Measurements from ENCODE around the gene ZBTB38.
A peak's percentile ranks its signal among the peaks of the same experiment; 100 is the strongest.

The ZBTB38 gene

DNA sequence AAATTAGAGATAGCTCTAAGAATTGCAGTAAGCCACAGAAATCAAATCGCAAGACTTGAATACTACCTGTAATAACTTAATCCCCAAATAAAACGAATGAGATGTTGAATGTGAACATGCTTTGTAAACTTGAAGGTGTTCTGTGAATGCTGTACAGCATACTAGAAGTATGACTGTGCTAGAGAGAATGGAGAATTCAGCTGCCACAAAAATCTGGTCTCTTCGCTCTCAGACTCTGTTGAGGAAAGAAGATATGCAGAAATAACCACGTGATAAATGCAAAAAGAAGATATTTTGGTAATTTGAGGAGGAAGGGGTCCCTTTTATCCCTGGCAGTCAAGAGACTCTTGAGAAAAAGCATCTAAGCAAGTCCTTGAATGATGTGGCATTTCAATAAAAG lies 37.3 kb downstream of the ZBTB38 start:
- no peak for DNase-seq (ENCODE audit: low read depth)

- DNase-seq (ENCODE audit: low read depth) = no peak
These were observed 38.0 kb downstream of the ZBTB38 start for GRCh38 chr3:141406265-141406664.

DNA sequence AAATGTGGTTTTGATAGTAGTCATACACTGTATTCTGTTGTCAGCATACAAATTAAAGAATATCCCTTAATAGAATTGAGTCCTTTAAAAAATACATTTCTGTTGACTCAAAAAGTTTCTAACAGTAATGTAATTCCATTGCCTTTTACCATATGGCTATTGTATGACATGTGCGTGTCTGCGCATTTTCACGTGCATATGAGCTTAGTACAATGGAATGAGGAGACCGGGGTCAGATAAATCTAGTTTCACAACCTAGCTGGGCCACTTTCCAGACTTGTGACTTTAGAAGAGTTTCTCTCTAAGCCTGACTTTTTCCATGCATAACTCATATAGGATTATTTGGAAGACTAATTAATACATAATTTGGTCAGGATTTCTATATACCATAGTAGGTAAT lies 38.7 kb downstream of the ZBTB38 start:
- no peak for DNase-seq (ENCODE audit: low read depth)

- DNase-seq (ENCODE audit: low read depth) = no peak
These were observed 39.5 kb downstream of the ZBTB38 start for GRCh38 chr3:141407825-141408224.

- no peak for DNase-seq (ENCODE audit: low read depth)
These were observed 40.3 kb downstream of the ZBTB38 start for GRCh38 chr3:141408596-141408995.

- DNase-seq (ENCODE audit: low read depth) = no peak
These were observed 41.6 kb downstream of the ZBTB38 start for GRCh38 chr3:141409940-141410241.

DNA sequence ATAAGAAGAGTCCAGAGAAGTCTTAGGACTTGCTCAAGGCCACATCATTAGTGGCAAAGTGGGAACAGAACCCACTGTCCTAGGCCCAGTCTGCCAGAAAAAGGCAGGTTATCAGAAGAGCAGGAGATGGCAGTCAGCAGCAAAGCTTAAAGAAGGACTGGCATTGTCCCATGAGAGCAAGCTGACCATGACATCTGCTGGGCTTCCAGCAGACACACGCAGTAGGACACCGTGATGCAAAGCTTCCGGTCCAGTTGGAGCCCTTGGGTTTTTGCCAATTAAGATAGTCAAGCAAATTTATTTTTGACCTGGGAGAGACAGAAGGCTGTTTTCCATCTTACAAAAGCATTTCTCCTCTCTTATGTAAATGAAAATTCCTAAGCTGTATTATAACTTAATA lies 42.1 kb downstream of the ZBTB38 start:
- no peak for DNase-seq (ENCODE audit: low read depth)

DNA sequence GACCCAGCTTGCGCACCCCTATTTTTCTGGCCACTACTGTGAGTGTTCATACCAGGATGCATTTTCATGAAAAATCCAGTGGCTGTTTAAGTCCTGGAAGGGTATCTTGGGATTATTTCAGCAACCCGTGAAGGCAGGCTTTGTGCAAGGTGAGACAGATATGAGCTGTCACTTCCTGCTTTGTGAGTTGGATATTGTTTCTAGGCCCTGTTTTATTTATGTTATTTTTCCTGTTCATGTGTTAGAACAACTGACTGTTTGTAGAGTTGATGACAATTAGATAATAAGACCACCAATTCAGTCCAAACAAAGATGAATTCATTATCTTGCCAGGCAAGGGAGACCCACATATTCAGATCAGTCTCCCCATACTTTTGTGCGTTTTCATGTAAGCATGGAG lies 42.5 kb downstream of the ZBTB38 start:
- DNase-seq (ENCODE audit: low read depth) = no peak

DNA sequence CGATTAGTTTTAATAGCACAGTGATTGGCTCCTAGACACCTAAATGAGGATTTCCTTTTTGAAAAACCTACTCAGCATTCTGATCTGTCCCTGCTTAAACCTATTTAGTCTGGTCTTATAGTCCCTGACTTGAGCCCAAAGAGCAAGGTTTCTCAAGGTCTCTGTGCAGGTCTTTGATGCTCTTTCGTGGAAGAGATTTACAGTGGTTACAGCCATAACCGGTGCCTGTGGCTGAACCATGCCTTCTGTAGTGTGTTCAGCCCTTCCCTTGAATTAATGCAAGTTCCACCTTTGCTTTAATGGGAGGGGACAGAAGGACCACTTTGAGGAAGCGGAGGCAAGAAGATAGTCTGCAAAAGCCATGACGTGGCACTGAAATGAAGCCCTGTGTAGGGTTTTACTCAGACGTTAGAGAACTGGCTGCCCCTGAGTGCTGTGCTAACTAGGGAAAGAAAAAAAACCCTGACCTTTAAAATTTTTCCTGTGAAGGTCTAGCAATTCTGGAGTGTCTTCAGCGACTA lies 43.0 kb downstream of the ZBTB38 start:
- DNase-seq (ENCODE audit: low read depth) = peak; percentile 20

GRCh38 chr3:141412087-141412935 lies 44.0 kb downstream of the ZBTB38 start:
- DNase-seq (ENCODE audit: low read depth) = peak; percentile 16

DNA sequence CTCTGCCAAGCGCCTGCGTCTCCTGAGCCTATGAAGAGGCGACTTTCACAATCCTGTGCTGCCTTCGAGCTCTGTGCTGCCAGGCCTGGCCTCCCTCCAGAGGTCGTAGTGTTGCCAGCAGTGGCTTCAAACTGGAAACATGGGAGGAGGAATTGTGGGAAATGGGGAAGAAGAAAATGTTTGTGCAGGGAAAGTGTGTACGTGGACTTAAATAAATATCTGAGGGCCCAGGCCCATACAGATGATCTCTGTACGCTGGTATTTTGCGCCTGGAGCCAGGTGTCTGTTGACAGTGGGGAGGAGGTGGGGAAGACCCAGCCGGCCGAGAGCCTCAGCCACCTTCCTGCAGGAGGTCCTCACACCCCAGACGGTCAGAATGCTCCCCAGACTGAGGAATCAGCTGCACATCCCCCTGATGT lies 44.6 kb downstream of the ZBTB38 start:
- no peak for DNase-seq (ENCODE audit: low read depth)

DNA sequence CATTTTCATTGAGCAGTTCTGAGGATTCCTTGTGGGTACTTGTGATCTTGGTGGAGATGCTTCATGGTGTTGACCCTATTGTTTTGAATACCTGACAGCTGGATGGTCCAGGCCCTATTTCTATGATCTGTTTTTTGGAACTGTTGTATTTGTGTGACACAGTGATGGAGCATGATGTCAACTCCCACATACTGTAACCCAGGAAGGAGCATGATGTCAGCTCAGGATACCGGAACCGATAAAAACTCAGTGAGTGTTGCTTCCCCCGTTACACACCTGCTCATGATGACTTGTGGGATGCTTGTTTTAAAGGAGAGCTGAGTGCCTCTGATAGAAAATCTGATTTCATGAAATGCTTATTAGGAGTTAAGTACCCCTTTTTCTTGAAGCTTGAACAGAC lies 45.1 kb downstream of the ZBTB38 start:
- DNase-seq (ENCODE audit: low read depth) = no peak

DNA sequence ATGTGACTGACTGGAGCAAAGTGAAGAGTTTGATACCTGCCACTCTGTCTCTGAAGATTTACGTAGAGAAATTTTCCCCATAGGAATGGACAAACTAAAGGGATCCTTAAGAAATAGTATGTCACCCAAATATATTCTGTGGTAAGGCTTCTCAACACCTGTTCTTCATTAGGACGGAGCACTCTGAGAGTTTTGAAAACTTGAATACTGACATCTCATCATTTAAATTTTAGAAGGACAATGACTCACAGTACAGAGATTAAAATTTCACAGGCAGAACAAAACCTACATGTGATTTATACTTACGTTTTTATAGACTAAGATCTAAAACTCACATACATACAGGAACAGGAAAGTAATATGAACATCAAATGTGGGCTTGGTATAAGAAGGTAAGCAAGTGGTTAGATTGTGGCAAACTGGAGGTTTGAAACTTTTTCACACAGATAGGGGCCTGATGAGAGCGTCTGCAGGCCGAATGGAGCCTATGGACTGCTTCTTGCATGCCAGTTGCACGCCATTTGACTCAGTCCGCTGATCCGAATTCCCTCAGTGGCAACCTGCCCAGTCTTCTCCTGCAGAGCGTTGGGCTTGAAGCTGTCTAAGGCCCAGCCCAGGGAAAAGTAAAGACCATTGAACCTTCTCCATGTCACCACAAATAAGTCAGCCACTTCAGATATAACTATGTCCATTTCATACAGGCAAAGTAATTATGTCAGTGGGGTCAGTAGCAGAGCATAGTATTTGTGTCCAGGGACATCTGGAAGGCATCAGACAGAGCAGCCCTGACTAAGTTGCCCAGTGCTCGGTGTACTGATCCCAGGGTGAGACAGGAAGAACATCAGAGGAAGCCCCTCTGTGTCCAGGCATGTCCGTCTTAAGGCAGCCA lies 45.7 kb downstream of the ZBTB38 start:
- no peak for DNase-seq (ENCODE audit: low read depth)

DNA sequence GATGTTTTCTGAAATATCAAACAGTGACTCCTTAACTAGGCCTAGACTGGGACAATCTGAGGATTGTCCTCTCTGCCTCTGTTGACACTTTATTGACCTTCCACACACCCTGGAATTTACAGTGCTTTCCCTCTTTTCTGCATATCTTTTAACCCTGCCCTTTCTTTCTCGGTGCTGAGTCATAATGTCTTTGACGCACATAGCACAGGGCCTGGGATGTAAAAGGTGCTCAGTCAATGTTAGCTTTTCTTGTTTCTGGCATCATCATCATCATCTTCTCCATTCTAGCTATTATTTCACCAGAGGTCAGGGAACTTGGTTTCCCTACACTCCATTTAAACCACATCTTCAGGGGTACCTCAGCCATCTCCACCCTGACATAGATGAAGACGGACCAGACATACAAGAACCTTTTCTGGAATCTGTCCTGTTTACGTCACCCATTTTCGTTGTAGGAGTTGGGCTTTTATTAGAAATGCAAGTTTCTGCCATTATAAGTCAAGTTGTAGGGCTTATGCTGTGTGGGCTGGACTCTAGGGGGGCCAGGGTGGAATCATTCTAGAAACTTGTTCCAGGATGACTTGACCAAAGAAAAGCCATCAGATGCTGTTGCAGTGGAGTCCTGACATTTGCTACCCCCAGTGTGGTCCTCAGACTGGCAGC lies 46.6 kb downstream of the ZBTB38 start:
- DNase-seq (ENCODE audit: low read depth) = no peak

DNA sequence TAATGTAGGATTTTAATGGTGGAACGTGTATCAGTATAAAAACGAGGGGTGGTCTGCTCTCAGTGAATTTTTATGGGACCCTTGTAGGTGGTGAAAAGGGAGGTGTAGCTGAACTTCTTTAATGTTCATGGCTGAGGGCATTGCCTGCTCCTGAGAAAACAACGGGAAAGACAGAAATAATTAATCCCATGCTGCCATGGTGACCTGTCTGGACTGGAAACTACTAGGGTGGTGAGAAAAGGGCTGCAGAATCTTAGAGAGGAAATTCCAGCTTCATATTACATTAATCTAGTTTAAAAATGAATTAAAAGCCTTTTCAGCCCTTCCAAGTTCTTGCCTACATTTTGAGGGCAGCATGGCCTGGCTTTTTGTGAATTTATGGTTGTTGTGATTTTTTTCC lies 47.6 kb downstream of the ZBTB38 start:
- DNase-seq (ENCODE audit: low read depth) = no peak

All from T-helper 22 cell (primary cell).